ENCODE measurements around the gene RIOK1.
"Not testable (repeated sequence)": the region's sequence is repeated elsewhere in the genome, so short reads cannot be mapped to it uniquely, and the experiment has no call there.

The RIOK1 gene

GRCh38 chr6:7442467-7442866 lies 52.9 kb downstream of the RIOK1 start:
- no peak for DNase-seq

DNA sequence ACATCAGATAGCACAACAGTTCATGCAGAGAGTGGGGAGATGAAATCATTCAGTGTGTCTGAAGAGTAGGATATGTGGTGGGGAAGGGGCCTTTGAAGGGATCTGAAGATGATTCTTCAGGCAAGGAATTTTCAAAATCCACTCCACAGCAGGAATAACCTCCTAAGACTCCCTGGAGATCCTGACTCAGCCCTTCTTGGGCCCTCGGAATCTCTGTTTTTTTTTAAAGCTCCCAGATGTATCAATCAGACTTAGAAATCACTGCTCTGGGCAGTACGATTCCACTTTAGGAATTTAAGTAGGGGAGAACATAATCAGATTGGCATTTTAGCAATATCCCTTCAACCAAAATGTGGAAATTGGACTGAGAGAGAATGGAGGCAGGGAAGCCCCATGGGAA lies 55.5 kb downstream of the RIOK1 start:
- DNase-seq, result no peak

- no peak for DNase-seq
Measured at GRCh38 chr6:7445885-7446461, 56.4 kb downstream of the RIOK1 start.

DNA sequence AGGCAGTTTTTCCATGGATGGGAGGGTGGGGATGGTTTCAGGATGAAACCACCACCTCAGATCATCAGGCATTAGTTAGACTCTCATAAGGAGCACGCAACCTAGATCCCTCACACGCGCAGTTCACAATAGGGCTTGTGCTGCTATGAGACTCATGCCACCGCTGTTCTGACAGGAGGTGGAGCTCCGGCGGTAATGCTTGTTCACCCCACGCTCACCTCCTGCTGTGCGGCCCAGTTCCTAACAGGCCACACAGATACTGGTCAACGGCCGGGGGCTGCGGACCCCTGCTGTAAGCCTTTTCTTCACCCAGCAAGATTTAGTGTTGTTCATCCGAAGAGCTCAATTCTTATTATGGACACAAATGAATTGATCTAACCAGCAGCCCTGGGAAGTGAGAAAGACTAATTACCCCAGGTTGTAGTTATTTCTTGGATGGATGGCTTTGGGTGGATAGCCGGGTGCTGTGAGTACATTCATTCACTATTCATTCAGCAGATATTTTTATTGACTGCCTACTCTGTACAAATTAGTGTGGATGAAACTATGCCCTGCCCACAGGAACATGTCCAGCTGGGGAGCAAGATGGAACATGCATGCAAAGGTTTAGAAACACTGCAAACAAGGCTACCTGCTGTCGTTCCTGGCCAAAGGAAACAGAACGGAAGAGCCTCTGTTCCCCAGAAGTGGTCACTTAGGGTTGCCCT lies 57.2 kb downstream of the RIOK1 start:
- no peak for DNase-seq

DNA sequence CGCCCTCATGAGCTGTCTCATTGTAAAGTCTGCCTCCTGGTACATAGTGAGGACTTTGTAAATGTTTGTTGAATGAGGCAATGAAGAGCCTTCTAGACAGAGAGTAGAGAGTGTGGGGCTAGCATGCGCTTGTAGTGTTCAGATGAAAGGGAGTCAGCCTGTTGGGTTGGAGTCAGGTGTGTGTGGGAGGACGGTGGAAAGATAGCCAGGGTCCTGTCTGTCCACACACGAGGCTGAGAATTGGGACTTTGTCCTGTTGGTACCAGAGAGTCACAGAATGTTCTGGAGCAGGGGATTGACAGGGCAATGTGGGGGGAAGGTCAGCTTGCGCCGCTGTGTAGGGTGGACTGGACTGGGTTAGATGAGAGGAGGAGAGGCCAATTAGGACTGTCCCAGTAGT lies 58.6 kb downstream of the RIOK1 start:
- no peak for DNase-seq

DNA sequence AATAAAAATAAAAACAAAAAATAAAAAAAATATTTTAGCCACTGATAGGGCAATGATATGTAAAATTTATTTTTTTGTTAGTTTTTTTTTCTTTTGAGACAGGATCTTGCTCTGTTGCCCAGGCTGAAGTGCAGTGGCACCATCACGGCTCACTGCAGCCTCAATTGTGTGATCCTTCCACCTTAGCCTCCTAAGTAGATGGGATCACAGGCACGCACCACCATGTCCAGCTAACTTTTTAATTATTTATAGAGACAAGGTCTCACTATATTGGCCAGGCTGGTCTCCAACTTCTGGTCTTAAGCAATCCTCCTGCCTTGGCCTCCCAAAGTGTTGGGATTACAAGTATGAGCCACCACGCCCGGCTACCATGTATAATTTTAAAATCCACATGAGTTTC lies 59.4 kb downstream of the RIOK1 start:
- DNase-seq, result no peak

DNA sequence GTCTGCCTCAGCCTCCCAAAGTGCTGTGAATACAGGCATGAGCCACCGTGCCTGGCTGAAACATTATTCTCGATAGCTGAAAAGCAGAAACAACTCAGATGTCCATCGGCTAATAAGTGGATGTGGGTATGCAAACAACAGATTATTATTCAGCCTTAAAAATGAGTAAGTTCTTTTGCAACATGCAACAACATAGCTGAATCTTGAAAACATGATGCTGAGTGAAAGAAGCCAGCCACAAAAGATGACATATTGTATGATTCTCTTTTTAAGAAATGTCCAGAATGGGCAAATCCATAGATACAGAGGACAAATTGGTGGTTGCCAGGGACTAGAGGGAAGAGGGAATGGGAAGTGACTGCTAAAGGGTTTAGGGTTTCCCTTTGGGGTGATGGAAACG lies 61.7 kb downstream of the RIOK1 start:
- no peak for DNase-seq

- no peak for DNase-seq
Measured at GRCh38 chr6:7452898-7453297, 63.3 kb downstream of the RIOK1 start.

DNA sequence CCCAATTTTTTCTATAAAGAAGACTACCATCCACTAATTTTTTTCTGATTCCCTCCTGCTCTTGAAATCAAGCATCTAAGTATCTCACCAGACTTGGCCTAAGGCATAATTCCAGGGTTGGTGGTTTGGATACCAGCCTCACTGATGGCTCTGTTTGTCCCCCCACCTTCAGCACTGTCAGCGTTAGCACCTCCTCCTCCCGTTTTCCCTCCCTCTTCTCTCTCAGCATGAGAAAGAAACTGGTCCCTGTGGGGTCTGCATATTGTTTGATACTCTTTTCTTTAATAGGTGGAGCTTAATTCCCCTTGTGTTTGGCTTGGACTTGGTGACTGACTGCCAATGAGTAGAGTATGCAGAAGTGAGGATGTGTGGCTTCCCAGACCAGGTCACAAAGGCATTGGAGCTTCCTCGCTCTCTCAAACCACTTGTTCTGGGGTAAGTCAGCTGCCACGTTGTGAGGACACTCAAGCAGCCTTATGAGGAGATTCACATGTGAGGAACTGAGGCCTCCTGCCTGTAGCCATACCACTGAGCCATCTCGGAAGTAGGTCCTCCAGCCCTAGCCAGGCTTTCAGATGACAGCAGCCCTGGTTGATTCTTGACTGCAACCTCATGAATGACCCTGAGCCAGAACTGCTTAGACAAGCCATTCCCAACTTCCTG lies 65.2 kb downstream of the RIOK1 start:
- no peak for DNase-seq

DNA sequence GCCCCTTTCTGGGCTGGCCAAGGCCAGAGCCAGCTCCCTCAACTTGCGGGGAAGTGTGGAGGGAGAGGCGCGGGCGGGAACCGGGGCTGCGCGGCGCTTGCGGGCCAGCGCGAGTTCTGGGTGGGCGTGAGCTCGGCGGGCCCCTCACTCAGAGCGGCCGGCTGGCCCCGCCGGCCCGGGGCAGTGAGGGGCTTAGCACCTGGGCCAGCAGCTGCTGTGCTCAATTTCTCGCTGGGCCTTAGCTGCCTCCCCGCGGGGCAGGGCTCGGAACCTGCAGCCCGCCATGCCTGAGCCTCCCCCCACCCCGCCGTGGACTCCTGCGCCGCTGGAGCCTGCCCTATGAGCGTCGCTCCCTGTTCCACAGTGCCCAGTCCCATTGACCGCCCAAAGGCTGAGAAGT lies 66.7 kb downstream of the RIOK1 start:
- not testable (repeated sequence) for DNase-seq

DNA sequence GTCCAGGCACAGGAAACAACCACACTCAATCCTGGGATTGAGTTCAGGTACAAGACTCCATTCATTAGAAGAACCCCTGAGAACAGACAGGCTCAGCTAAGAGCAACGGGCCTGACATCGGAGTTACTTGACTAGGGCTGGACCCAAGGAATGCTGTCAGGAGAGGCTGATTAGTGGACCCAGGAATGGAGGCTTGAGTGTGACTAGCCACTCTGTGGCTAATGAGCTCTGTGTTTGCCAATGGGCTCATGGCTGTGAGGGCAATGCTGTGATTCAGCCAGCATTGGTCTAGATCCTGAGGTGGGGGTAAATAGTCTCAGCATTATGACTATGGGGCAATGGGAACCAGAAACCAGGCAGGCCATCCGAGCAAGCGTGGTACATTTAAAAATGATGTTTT lies 71.8 kb downstream of the RIOK1 start:
- DNase-seq, result no peak

- no peak for DNase-seq
Measured at GRCh38 chr6:7463785-7464184, 74.2 kb downstream of the RIOK1 start.

GRCh38 chr6:7467007-7467897 lies 77.6 kb downstream of the RIOK1 start:
- DNase-seq, result no peak

Measured in CD4-positive, alpha-beta T cell treated with Interferon alpha-2 for 1 hour (primary cell).